HepG2 (cell line): ENCODE results near the gene CYP27A1. TPM values are rescaled to one million over a fixed set of nuclear protein-coding genes. Genes with fewer than 3 reads are reported as not detected.

ENCODE experiments used
- ARNT ChIP-seq: fragments of 450-650 bp; IDR thresholded peaks from 2 replicates; pipeline ENCODE4 v1.6.1; 2017
- ATM ChIP-seq: fragments of 450-650 bp; IDR thresholded peaks from 2 replicates; pipeline ENCODE4 v1.7.1; 2017; ENCODE audit warnings: mild to moderate bottlenecking, borderline replicate concordance
- BRD4 ChIP-seq: sonication (generic); formaldehyde crosslinking; IDR thresholded peaks from 2 replicates; pipeline ENCODE4 v1.4.0; 2020; ENCODE audit warnings: missing genetic modification reagents
- MAZ ChIP-seq, 2 experiments: sonication (generic) in 1 of 2; formaldehyde crosslinking in 1 of 2; IDR thresholded peaks; 2 replicates each; pipeline versions ENCODE4 v1.5.0 to v1.6.1; 2012 to 2020; ENCODE audit warnings: low read depth in 2 of 2, mild to moderate bottlenecking in 2 of 2, borderline replicate concordance in 1 of 2, improper control_type of control experiment in 1 of 2, low read length in 1 of 2, missing genetic modification reagents in 1 of 2, moderate library complexity in 1 of 2
- MIER2 ChIP-seq: IDR thresholded peaks from 2 replicates; pipeline ENCODE4 v1.6.1; 2016; ENCODE audit warnings: missing biosample characterization, missing genetic modification reagents
- NFIB ChIP-seq: sonication (generic); formaldehyde crosslinking; IDR thresholded peaks from 2 replicates; pipeline ENCODE4 v1.9.0; 2021; ENCODE audit warnings: missing genetic modification reagents, mild to moderate bottlenecking, borderline replicate concordance
- NFYB ChIP-seq: sonication (generic); formaldehyde crosslinking; IDR thresholded peaks from 2 replicates; pipeline ENCODE4 v1.4.0; 2020; ENCODE audit warnings: missing genetic modification reagents
- NKX3-1 ChIP-seq: sonication (generic); formaldehyde crosslinking; IDR thresholded peaks from 2 replicates; pipeline ENCODE4 v1.5.0; 2020; ENCODE audit warnings: missing genetic modification reagents
- NR0B2 ChIP-seq: sonication (generic); formaldehyde crosslinking; IDR thresholded peaks from 2 replicates; pipeline ENCODE4 v1.4.0; 2020; ENCODE audit warnings: mild to moderate bottlenecking, missing genetic modification reagents
- PAX8 ChIP-seq: sonication (generic); formaldehyde crosslinking; IDR thresholded peaks from 2 replicates; pipeline ENCODE4 v1.8.0; 2022; ENCODE audit warnings: mild to moderate bottlenecking, missing genetic modification reagents, borderline replicate concordance
- PTBP1 ChIP-seq: fragments of 200-400 bp; formaldehyde crosslinking; IDR thresholded peaks from 2 replicates; pipeline ENCODE4 v1.6.1; 2018; ENCODE audit warnings: low read length, low read depth; ENCODE audit not compliant: poor library complexity, severe bottlenecking
- SATB2 ChIP-seq: sonication (generic); formaldehyde crosslinking; IDR thresholded peaks from 2 replicates; pipeline ENCODE4 v1.5.0; 2020; ENCODE audit warnings: missing genetic modification reagents
- SIX4 ChIP-seq: sonication (generic); formaldehyde crosslinking; IDR thresholded peaks from 2 replicates; pipeline ENCODE4 v1.4.0; 2020; ENCODE audit warnings: missing genetic modification reagents
- SNAPC5 ChIP-seq: sonication (generic); formaldehyde crosslinking; IDR thresholded peaks from 2 replicates; pipeline ENCODE4 v1.8.1; 2023; ENCODE audit warnings: mild to moderate bottlenecking, missing genetic modification reagents, borderline replicate concordance
- SNRNP70 ChIP-seq: fragments of 200-400 bp; formaldehyde crosslinking; IDR thresholded peaks from 2 replicates; pipeline ENCODE4 v1.6.1; 2017; ENCODE audit warnings: mild to moderate bottlenecking, low read depth, low read length, moderate library complexity
- SUZ12 ChIP-seq: fragments of 150-350 bp; IDR thresholded peaks from 2 replicates; pipeline ENCODE4 v1.6.1; 2014; ENCODE audit warnings: low read depth, low read length
- ZC3H13 ChIP-seq: sonication (generic); formaldehyde crosslinking; IDR thresholded peaks from 2 replicates; pipeline ENCODE4 v1.8.1; 2023; ENCODE audit warnings: mild to moderate bottlenecking, missing genetic modification reagents, moderate library complexity
- ZNF101 ChIP-seq: sonication (generic); formaldehyde crosslinking; IDR thresholded peaks from 2 replicates; pipeline ENCODE4 v1.4.0; 2020; ENCODE audit warnings: mild to moderate bottlenecking, low read depth, missing genetic modification reagents, borderline replicate concordance
- ZNF136 ChIP-seq: sonication (generic); formaldehyde crosslinking; IDR thresholded peaks from 2 replicates; pipeline ENCODE4 v1.8.1; 2022; ENCODE audit warnings: low read depth, mild to moderate bottlenecking, moderate library complexity, missing genetic modification reagents
- ZNF281 ChIP-seq: sonication (generic); formaldehyde crosslinking; IDR thresholded peaks from 2 replicates; pipeline ENCODE4 v1.4.0; 2020; ENCODE audit warnings: missing genetic modification reagents, borderline replicate concordance
- ZNF282 ChIP-seq: fragments of 450-650 bp; IDR thresholded peaks from 2 replicates; pipeline ENCODE4 v1.6.1; 2018; ENCODE audit not compliant: partially characterized antibody
- ZNF549 ChIP-seq: sonication (generic); formaldehyde crosslinking; IDR thresholded peaks from 2 replicates; pipeline ENCODE4 v1.5.0; 2020; ENCODE audit warnings: missing genetic modification reagents
- ZNF589 ChIP-seq: sonication (generic); formaldehyde crosslinking; conservative IDR thresholded peaks from 2 replicates; pipeline ENCODE4 v1.8.0; 2022; ENCODE audit warnings: mild to moderate bottlenecking, moderate library complexity, missing genetic modification reagents
- ZNF772 ChIP-seq: sonication (generic); formaldehyde crosslinking; IDR thresholded peaks from 2 replicates; pipeline ENCODE4 v1.5.0; 2020; ENCODE audit warnings: mild to moderate bottlenecking, missing genetic modification reagents
- ZSCAN30 ChIP-seq: sonication (generic); formaldehyde crosslinking; IDR thresholded peaks from 2 replicates; pipeline ENCODE4 v1.5.0; 2020; ENCODE audit warnings: mild to moderate bottlenecking, missing genetic modification reagents
- polyA plus RNA-seq, 8 experiments: library from polyadenylated mRNA; depleted of rRNA in 3 of 8; stranded (reverse) in 7 of 8; unstranded in 1 of 8; fragments of >200 nt; fragmentation: Illumina TruSeq in 4 of 8; extraction: Trizol in 4 of 8; gene quantifications; 2 replicates each; pipeline versions ENCODE4 v1.2.1 to v1.2.3, GENCODE V29; 2011 to 2016; ENCODE audit warnings: low read depth in 4 of 8, missing spikeins in 1 of 8, mixed read lengths in 1 of 8; ENCODE audit not compliant: insufficient read depth in 1 of 8
- total RNA-seq, 5 experiments: library from RNA; depleted of rRNA; stranded (reverse); fragments of >200 nt; fragmentation: Illumina TruSeq; extraction: Trizol; gene quantifications; 2 replicates each; pipeline ENCODE4 v1.2.3, GENCODE V29; 2016; ENCODE audit warnings: low read depth in 1 of 5

The CYP27A1 gene
- total and polyA plus RNA-seq, 2 of the 13 experiments (the other 11 are each of a cell fraction or from before 2014, with no cell fraction given): 157 to 266 TPM

- TF ChIP-seq NFIB: no peak
- peak; percentile 99 for TF ChIP-seq ZNF772 (CRISPR knock-in tag)
- TF ChIP-seq ZNF281 (CRISPR knock-in tag): peak; percentile 43
- TF ChIP-seq NFYB (CRISPR knock-in tag): peak; percentile 20; the same call in 1 of the 2 replicates
- TF ChIP-seq ZSCAN30 (CRISPR knock-in tag): no peak
- TF ChIP-seq PTBP1: no peak
- peak; percentile 98 for TF ChIP-seq BRD4 (CRISPR knock-in tag)
- TF ChIP-seq SIX4 (CRISPR knock-in tag): peak; percentile 67
- TF ChIP-seq ZNF282: no peak
- no peak for TF ChIP-seq SNRNP70
- TF ChIP-seq ARNT: no peak
- TF ChIP-seq ZNF589 (CRISPR knock-in tag): peak; percentile 23; the same call in 1 of the 2 replicates
- no peak for TF ChIP-seq ATM
- TF ChIP-seq ZNF136 (CRISPR knock-in tag): peak; percentile 30; the same call in 1 of the 2 replicates
- TF ChIP-seq ZC3H13: peak; percentile 92
- peak; percentile 70; the same call in 1 of the 2 replicates for TF ChIP-seq ZNF101 (CRISPR knock-in tag)
- TF ChIP-seq MAZ (IDR thresholded peaks at IDR 0.05; ENCODE audit: borderline replicate concordance, low read depth, low read length): no peak
- peak; percentile 98 for TF ChIP-seq MAZ (CRISPR knock-in tag; IDR thresholded peaks at IDR 0.05; ENCODE audit: low read depth)
- no peak; the same call in 1 of the 2 replicates for TF ChIP-seq MIER2 (CRISPR knock-in tag)
- no peak for TF ChIP-seq SUZ12
- TF ChIP-seq ZNF549: no peak; the same call in 1 of the 2 replicates
- peak; percentile 97 for TF ChIP-seq NKX3-1 (CRISPR knock-in tag)
- TF ChIP-seq PAX8 (CRISPR knock-in tag): peak; percentile 99
- no peak; the same call in 1 of the 2 replicates for TF ChIP-seq NR0B2 (CRISPR knock-in tag)
- TF ChIP-seq SATB2 (CRISPR knock-in tag): peak; percentile 76
- TF ChIP-seq SNAPC5: no peak; the same call in 1 of the 2 replicates
Measured at GRCh38 chr2:218781691-218782527, at the start of gene CYP27A1 (continued).
